GM23338 (cell line): ENCODE data around the gene HDAC11. TPM values are rescaled to one million over a fixed set of nuclear protein-coding genes. Genes with fewer than 3 reads are reported as not detected.

Source experiments
- ATAC-seq: fragments of 200-7000 bp; cut with Tn5 transposase; 3 replicates; pipeline ENCODE4 v1.9.1; 2020
- DNase-seq: peaks from one replicate; pipeline ENCODE4 v3.0.0-alpha.2; 2015; ENCODE audit warnings: low spot score
- H2AFZ ChIP-seq: fragments of 200-600 bp; sonication (generic); 2 replicates; pipeline ENCODE4 v1.8.0; 2016; ENCODE audit warnings: antibody characterized with exemption, mild to moderate bottlenecking, moderate library complexity
- H3F3A ChIP-seq: fragments of 200-600 bp; sonication (generic); replicated peaks from 2 replicates; pipeline ENCODE4 v1.8.0; 2017; ENCODE audit warnings: antibody characterized with exemption, mixed run types, low read depth
- H3K27ac ChIP-seq: fragments of 200-600 bp; sonication (generic); 2 replicates; pipeline ENCODE4 v1.6.1; 2016; ENCODE audit warnings: low read depth
- H3K27me3 ChIP-seq: fragments of 200-600 bp; sonication (generic); 2 replicates; pipeline ENCODE4 v1.8.0; 2016; ENCODE audit warnings: mild to moderate bottlenecking, mixed run types, moderate library complexity; ENCODE audit not compliant: insufficient read depth
- H3K36me3 ChIP-seq: fragments of 200-600 bp; sonication (generic); 2 replicates; pipeline ENCODE4 v1.8.0; 2016; ENCODE audit warnings: mild to moderate bottlenecking; ENCODE audit not compliant: insufficient read depth
- H3K4me1 ChIP-seq: fragments of 200-600 bp; sonication (generic); 2 replicates; pipeline ENCODE4 v1.8.0; 2016; ENCODE audit warnings: mild to moderate bottlenecking, moderate library complexity; ENCODE audit not compliant: insufficient read depth
- H3K4me2 ChIP-seq: fragments of 200-600 bp; sonication (generic); 2 replicates; pipeline ENCODE4 v1.7.1; 2017; ENCODE audit warnings: mixed run types
- H3K4me3 ChIP-seq: fragments of 200-600 bp; sonication (generic); 2 replicates; pipeline ENCODE4 v1.6.1; 2016; ENCODE audit warnings: mixed run types
- H3K79me2 ChIP-seq: fragments of 200-600 bp; sonication (generic); replicated peaks from 2 replicates; pipeline ENCODE4 v1.8.0; 2017; ENCODE audit warnings: mild to moderate bottlenecking; ENCODE audit not compliant: insufficient read depth
- H3K9me2 ChIP-seq: fragments of 200-600 bp; sonication (generic); 2 replicates; pipeline ENCODE4 v1.8.0; 2017; ENCODE audit not compliant: insufficient read depth
- H4K20me1 ChIP-seq: fragments of 200-600 bp; sonication (generic); replicated peaks from 2 replicates; pipeline ENCODE4 v1.8.0; 2017; ENCODE audit warnings: mild to moderate bottlenecking; ENCODE audit not compliant: insufficient read depth
- H3K27ac Mint-ChIP-seq: 2 replicates; pipeline ENCODE4 v1.8.0; 2020; ENCODE audit warnings: inconsistent platforms, mild to moderate bottlenecking, moderate library complexity, mixed read lengths
- H3K27me3 Mint-ChIP-seq: 3 replicates; pipeline ENCODE4 v1.8.0; 2022; ENCODE audit warnings: low read depth, mild to moderate bottlenecking, moderate library complexity, mixed read lengths, inconsistent platforms; ENCODE audit not compliant: insufficient read depth, poor library complexity
- H3K36me3 Mint-ChIP-seq: 3 replicates; pipeline ENCODE4 v1.8.0; 2021; ENCODE audit warnings: low read depth, mild to moderate bottlenecking, inconsistent platforms, moderate library complexity, mixed read lengths
- H3K4me1 Mint-ChIP-seq: 3 replicates; pipeline ENCODE4 v1.8.0; 2020; ENCODE audit warnings: mild to moderate bottlenecking, inconsistent platforms, mixed read lengths
- H3K4me3 Mint-ChIP-seq: 3 replicates; pipeline ENCODE4 v1.8.0; 2021; ENCODE audit warnings: moderate library complexity, mild to moderate bottlenecking, inconsistent platforms, mixed read lengths
- H3K9me3 Mint-ChIP-seq: 3 replicates; pipeline ENCODE4 v1.8.0; 2020; ENCODE audit warnings: moderate library complexity, mild to moderate bottlenecking, inconsistent platforms, mixed read lengths
- ETS1 ChIP-seq: IDR thresholded peaks from 2 replicates; pipeline ENCODE4 v1.6.1; 2016; ENCODE audit warnings: antibody characterized with exemption
- EZH2phosphoT487 ChIP-seq: fragments of 200-600 bp; sonication (generic); IDR thresholded peaks from one replicate; pipeline ENCODE4 v1.8.1; 2018; ENCODE audit warnings: antibody characterized with exemption; ENCODE audit not compliant: unreplicated experiment
- NANOG ChIP-seq: IDR thresholded peaks from 2 replicates; pipeline ENCODE4 v1.6.1; 2016; ENCODE audit warnings: antibody characterized with exemption, borderline replicate concordance
- ZNF114 ChIP-seq: fragments of 250-450 bp; sonication (Bioruptor Pico); IDR thresholded peaks from 2 replicates; pipeline ENCODE4 v1.5.0; 2020; ENCODE audit warnings: mild to moderate bottlenecking, moderate library complexity
- polyA plus RNA-seq: library from polyadenylated mRNA; unstranded; fragments of >200 nt; fragmentation: Nextera tagmentation; extraction: Ambion mirVana; gene quantifications from 2 replicates; pipeline ENCODE4 v1.2.1, GENCODE V29; 2016
- total RNA-seq: library from RNA; depleted of rRNA; stranded (reverse); fragments of >200 nt; shearing (Covaris generic); gene quantifications from 2 replicates; pipeline ENCODE4 v1.2.3, GENCODE V29; 2014
- TF ChIP-seq, protein P1 (sequence below): fragments of 250-450 bp; sonication (Bioruptor Pico); IDR thresholded peaks from 2 replicates; pipeline ENCODE4 v1.5.0; 2020; ENCODE audit warnings: mild to moderate bottlenecking, moderate library complexity

The HDAC11 gene
- total and polyA plus RNA-seq, 2 experiments from 2014 or later = 5.4 to 15.8 TPM

- Histone ChIP-seq H3K36me3 (no peaks in the 10 kb centered on the region), H3K4me2 (no peak overlapping the region), H3K4me3 (no peak overlapping the region), H3K27ac (no peak overlapping the region), H2AFZ (no peak overlapping the region), H3F3A (no peaks in the 10 kb centered on the region), H3K27me3 (no peaks in the 10 kb centered on the region), H3K4me1 (no peaks in the 10 kb centered on the region), H3K9me2 (no peaks in the 10 kb centered on the region), H3K79me2 (no peaks in the 10 kb centered on the region), H4K20me1 (no peaks in the 10 kb centered on the region)
- no peaks in the 10 kb centered on the region for H3K36me3 Mint-ChIP-seq
- peaks cover 13% of the 10 kb centered on the region for H3K27me3 Mint-ChIP-seq
- TF ChIP-seq ZNF114 (no peak), EZH2phosphoT487 (no peak)
- TF ChIP-seq, protein P1, sequence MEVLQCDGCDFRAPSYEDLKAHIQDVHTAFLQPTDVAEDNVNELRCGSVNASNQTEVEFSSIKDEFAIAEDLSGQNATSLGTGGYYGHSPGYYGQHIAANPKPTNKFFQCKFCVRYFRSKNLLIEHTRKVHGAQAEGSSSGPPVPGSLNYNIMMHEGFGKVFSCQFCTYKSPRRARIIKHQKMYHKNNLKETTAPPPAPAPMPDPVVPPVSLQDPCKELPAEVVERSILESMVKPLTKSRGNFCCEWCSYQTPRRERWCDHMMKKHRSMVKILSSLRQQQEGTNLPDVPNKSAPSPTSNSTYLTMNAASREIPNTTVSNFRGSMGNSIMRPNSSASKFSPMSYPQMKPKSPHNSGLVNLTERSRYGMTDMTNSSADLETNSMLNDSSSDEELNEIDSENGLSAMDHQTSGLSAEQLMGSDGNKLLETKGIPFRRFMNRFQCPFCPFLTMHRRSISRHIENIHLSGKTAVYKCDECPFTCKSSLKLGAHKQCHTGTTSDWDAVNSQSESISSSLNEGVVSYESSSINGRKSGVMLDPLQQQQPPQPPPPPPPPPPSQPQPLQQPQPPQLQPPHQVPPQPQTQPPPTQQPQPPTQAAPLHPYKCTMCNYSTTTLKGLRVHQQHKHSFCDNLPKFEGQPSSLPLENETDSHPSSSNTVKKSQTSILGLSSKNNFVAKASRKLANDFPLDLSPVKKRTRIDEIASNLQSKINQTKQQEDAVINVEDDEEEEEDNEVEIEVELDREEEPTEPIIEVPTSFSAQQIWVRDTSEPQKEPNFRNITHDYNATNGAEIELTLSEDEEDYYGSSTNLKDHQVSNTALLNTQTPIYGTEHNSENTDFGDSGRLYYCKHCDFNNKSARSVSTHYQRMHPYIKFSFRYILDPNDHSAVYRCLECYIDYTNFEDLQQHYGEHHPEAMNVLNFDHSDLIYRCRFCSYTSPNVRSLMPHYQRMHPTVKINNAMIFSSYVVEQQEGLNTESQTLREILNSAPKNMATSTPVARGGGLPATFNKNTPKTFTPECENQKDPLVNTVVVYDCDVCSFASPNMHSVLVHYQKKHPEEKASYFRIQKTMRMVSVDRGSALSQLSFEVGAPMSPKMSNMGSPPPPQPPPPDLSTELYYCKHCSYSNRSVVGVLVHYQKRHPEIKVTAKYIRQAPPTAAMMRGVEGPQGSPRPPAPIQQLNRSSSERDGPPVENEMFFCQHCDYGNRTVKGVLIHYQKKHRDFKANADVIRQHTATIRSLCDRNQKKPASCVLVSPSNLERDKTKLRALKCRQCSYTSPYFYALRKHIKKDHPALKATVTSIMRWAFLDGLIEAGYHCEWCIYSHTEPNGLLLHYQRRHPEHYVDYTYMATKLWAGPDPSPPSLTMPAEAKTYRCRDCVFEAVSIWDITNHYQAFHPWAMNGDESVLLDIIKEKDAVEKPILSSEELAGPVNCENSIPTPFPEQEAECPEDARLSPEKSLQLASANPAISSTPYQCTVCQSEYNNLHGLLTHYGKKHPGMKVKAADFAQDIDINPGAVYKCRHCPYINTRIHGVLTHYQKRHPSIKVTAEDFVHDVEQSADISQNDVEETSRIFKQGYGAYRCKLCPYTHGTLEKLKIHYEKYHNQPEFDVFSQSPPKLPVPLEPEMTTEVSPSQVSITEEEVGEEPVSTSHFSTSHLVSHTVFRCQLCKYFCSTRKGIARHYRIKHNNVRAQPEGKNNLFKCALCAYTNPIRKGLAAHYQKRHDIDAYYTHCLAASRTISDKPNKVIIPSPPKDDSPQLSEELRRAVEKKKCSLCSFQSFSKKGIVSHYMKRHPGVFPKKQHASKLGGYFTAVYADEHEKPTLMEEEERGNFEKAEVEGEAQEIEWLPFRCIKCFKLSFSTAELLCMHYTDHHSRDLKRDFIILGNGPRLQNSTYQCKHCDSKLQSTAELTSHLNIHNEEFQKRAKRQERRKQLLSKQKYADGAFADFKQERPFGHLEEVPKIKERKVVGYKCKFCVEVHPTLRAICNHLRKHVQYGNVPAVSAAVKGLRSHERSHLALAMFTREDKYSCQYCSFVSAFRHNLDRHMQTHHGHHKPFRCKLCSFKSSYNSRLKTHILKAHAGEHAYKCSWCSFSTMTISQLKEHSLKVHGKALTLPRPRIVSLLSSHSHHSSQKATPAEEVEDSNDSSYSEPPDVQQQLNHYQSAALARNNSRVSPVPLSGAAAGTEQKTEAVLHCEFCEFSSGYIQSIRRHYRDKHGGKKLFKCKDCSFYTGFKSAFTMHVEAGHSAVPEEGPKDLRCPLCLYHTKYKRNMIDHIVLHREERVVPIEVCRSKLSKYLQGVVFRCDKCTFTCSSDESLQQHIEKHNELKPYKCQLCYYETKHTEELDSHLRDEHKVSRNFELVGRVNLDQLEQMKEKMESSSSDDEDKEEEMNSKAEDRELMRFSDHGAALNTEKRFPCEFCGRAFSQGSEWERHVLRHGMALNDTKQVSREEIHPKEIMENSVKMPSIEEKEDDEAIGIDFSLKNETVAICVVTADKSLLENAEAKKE (CRISPR knock-in tag) = no peak
- DNase-seq (no peak), ATAC-seq (no peak)
- no peaks in the 10 kb centered on the region; the same call in 2 of the 3 replicates for H3K9me3 Mint-ChIP-seq
- H3K4me3 Mint-ChIP-seq = no peak overlapping the region
- H3K4me1 Mint-ChIP-seq = no peaks in the 10 kb centered on the region; the same call in 2 of the 3 replicates
- no peak overlapping the region for H3K27ac Mint-ChIP-seq
These were observed 33.9 kb downstream of the HDAC11 start for GRCh38 chr3:13513913-13514517.

- H3K4me3 Mint-ChIP-seq = no peak overlapping the region
- Histone ChIP-seq H4K20me1 (no peaks in the 10 kb centered on the region), H3K27me3 (no peaks in the 10 kb centered on the region), H3K9me2 (no peaks in the 10 kb centered on the region), H3K4me3 (no peak overlapping the region), H3F3A (no peaks in the 10 kb centered on the region), H2AFZ (no peak overlapping the region), H3K36me3 (no peaks in the 10 kb centered on the region), H3K79me2 (no peaks in the 10 kb centered on the region), H3K4me1 (no peaks in the 10 kb centered on the region), H3K27ac (no peak overlapping the region), H3K4me2 (no peak overlapping the region)
- ATAC-seq = no peak
- no peak for TF ChIP-seq EZH2phosphoT487
- TF ChIP-seq ETS1 = no peak
- TF ChIP-seq NANOG = no peak
- H3K27me3 Mint-ChIP-seq = peaks cover 13% of the 10 kb centered on the region
- H3K27ac Mint-ChIP-seq = no peak overlapping the region
- H3K9me3 Mint-ChIP-seq = no peaks in the 10 kb centered on the region; the same call in 2 of the 3 replicates
- no peak for DNase-seq
- H3K36me3 Mint-ChIP-seq = no peaks in the 10 kb centered on the region
- H3K4me1 Mint-ChIP-seq = no peaks in the 10 kb centered on the region; the same call in 2 of the 3 replicates
These were observed 34.7 kb downstream of the HDAC11 start for GRCh38 chr3:13514639-13515435.
